GM18505 (cell line): Measurements from ENCODE around the gene STPG3.

ENCODE experiments used
- ATAC-seq: cut with Tn5 transposase; IDR thresholded peaks from one replicate; pipeline ENCODE4 v1.9.1; 2021; ENCODE audit not compliant: unreplicated experiment
- POLR2A ChIP-seq: IDR thresholded peaks from 4 replicates; pipeline ENCODE4 v1.6.1; 2011; ENCODE audit warnings: borderline replicate concordance; ENCODE audit not compliant: insufficient read depth, insufficient read length; ENCODE audit errors: extremely low read depth

The STPG3 gene

GRCh38 chr9:137227054-137227852, 23.8 kb upstream of the STPG3 start, which contains the start of gene RNF224:
RNF224 (plus strand) TSS chr9:137227502; CDS start chr9:137228336, 834 bp downstream.
- no peak for TF ChIP-seq POLR2A
- ATAC-seq = no peak

GRCh38 chr9:137227853-137228505, 23.1 kb upstream of the STPG3 start:
- no peak for ATAC-seq
- no peak for TF ChIP-seq POLR2A

DNA sequence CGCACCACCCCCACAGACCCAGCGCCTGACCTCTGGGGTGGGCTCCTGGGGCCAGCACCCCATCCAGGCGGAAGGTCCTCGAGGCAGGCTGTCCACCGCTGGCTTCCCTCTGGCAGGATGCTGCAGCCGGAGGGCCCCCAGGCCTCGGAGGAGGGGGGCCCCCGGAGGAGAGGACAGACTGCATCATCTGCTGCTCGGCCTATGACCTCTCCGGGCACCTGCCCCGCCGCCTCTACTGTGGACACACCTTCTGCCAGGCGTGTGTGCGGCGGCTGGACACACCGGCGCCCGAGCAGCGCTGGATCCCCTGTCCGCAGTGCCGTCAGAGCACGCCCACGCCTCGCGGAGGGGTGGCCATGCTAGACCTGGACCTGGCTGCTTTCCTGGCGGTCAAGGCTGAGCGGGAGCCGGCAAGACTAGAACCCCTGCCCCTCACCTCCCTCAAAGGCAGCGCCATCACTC, 22.5 kb upstream of the STPG3 start:
- no peak for TF ChIP-seq POLR2A
- no peak for ATAC-seq

- no peak for TF ChIP-seq POLR2A
- ATAC-seq = no peak
Observed at GRCh38 chr9:137228968-137229896, 21.9 kb upstream of the STPG3 start.

DNA sequence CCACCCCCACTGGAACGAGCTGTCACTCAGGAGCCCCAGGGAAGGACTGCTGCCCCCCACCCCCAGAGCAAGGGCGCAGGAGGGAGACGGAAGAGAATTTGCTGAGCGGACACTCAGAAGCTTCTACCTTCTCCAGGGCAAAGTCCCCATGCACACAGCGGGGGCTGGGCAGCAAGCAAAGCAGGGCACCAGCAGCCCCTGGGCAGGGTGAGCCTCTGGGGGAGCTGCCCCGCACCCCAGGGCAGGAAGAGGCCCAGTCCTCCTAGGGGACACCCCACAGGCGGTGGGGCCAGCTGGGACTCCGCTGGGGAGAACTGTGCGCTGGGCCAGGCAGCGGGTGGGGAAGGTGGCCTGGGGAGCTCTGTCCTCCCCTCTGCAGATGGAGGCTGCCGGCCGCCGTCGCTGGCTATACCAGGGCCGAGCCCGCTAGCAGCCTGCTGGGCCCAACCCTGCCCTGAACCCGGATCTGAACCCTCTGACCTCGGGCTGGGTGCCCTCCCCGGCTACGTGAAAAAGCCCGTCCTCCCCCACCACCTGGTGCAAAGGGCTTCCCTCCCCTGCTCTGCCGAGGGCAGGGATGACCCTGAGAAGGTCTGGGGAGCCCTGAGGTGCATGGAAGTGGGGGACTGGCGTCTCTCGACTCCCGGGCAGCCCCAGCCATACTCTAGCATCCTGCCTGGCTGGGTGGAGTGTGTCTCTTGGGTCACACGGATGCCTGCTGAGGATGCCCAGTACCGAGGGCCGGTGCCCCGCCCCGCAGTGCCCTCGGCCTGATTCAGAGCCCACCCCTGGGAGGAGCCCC, 21.0 kb upstream of the STPG3 start:
- no peak for TF ChIP-seq POLR2A
- no peak for ATAC-seq

GRCh38 chr9:137230705-137231371, 20.2 kb upstream of the STPG3 start, which contains the start of gene SLC34A3:
SLC34A3 (plus strand) TSS chr9:137230901; CDS start chr9:137231703, 802 bp downstream.
- no peak for ATAC-seq
- no peak for TF ChIP-seq POLR2A

GRCh38 chr9:137231372-137232039, 19.6 kb upstream of the STPG3 start:
- TF ChIP-seq POLR2A = no peak
- ATAC-seq = no peak

- TF ChIP-seq POLR2A = no peak
- no peak for ATAC-seq
Observed at GRCh38 chr9:137232101-137232500, 19.0 kb upstream of the STPG3 start.

DNA sequence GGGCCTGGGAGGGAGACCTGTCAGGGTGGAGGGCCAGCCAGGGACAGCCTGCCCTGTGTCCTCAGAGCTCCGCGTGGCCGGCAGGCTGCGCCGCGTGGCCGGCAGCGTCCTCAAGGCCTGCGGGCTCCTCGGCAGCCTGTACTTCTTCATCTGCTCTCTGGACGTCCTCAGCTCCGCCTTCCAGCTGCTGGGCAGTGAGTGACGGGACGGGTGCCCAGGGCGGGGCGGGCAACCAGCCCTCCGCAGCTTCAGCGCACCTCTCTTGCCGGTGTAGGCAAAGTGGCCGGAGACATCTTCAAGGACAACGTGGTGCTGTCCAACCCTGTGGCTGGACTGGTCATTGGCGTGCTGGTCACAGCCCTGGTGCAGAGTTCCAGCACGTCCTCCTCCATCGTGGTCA, 18.6 kb upstream of the STPG3 start:
- no peak for TF ChIP-seq POLR2A
- ATAC-seq = no peak

- no peak for ATAC-seq
- TF ChIP-seq POLR2A = no peak
Observed at GRCh38 chr9:137233143-137233980, 17.7 kb upstream of the STPG3 start.
